Measurements from ENCODE around the gene CEMP1.

Gene CEMP1

GRCh38 chr16:2518823-2519710 is 12.1 kb downstream of the CEMP1 start:
- no peak for DNase-seq

GRCh38 chr16:2517954-2518605 is 13.1 kb downstream of the CEMP1 start:
- DNase-seq, result no peak

- no peak for DNase-seq
These were observed 14.6 kb downstream of the CEMP1 start for GRCh38 chr16:2516391-2517240.

GRCh38 chr16:2515180-2515851 is 15.9 kb downstream of the CEMP1 start:
- no peak for DNase-seq

GRCh38 chr16:2514333-2515179 is 16.7 kb downstream of the CEMP1 start:
- peak; percentile 44 for DNase-seq

GRCh38 chr16:2513405-2514332 is 17.5 kb downstream of the CEMP1 start, which contains the start of gene ATP6V0C:
Gene ATP6V0C (plus strand): TSS chr16:2513952. CDS start chr16:2514104, 152 bp downstream.
- peak; percentile 99 for DNase-seq

GRCh38 chr16:2512735-2513404 is 18.3 kb downstream of the CEMP1 start:
- peak; percentile 42 for DNase-seq

- DNase-seq, result no peak
These were observed 19.0 kb downstream of the CEMP1 start for GRCh38 chr16:2511996-2512734.

GRCh38 chr16:2511128-2511800 is 19.9 kb downstream of the CEMP1 start:
- DNase-seq, result no peak

- no peak for DNase-seq
These were observed 22.3 kb downstream of the CEMP1 start for GRCh38 chr16:2508722-2509400.

- DNase-seq, result no peak
These were observed 23.5 kb downstream of the CEMP1 start for GRCh38 chr16:2507665-2508064.

- peak; percentile 90 for DNase-seq
These were observed 24.1 kb downstream of the CEMP1 start for GRCh38 chr16:2507052-2507659.

GRCh38 chr16:2505695-2506094 is 25.5 kb downstream of the CEMP1 start:
- no peak for DNase-seq

GRCh38 chr16:2501946-2502895 is 29.0 kb downstream of the CEMP1 start:
- no peak for DNase-seq

- peak; percentile 76 for DNase-seq
These were observed 30.1 kb downstream of the CEMP1 start for GRCh38 chr16:2500918-2501750.
